Measurements from ENCODE around the gene RFX4. TPM values are rescaled to one million over a fixed set of nuclear protein-coding genes. Genes with fewer than 3 reads are reported as not detected.

The RFX4 gene
- total RNA-seq, 1 experiment from 2014 or later: not detected

GRCh38 chr12:106584104-106585064, 1.6 kb downstream of the RFX4 start:
- no TSS peak for BruUV-seq (replicated peaks)
- Histone ChIP-seq H3K27ac (ENCODE audit: low read depth, low read length) (no peak overlapping the region), H3K4me3 (replicated peaks in 1 of 2; ENCODE audit: low read depth in 1 of 2, low read length in 2 of 2) (no peak overlapping the region), H3K4me1 (ENCODE audit: control insufficient read depth in 1 of 2, insufficient read depth in 2 of 2, low read length in 2 of 2) (no peaks in the 10 kb centered on the region), H3K9me3 (ENCODE audit: control insufficient read depth in 1 of 2, insufficient read depth in 1 of 2, low read depth in 1 of 2, low read length in 2 of 2) (no peaks in the 10 kb centered on the region), H3K9me2 (ENCODE audit: insufficient read depth) (no peaks in the 10 kb centered on the region), H3K9ac (ENCODE audit: low read length) (no peak overlapping the region), H3K27me3 (ENCODE audit: insufficient read depth, low read length) (peaks cover 14% of the 10 kb centered on the region; the same call in 1 of the 2 replicates), H3K36me3 (ENCODE audit: control insufficient read depth in 1 of 2, insufficient read depth in 2 of 2, low read length in 2 of 2) (no peaks in the 10 kb centered on the region), H4K20me1 (ENCODE audit: insufficient read depth) (no peaks in the 10 kb centered on the region), H3K4me2 (ENCODE audit: low read length) (no peak overlapping the region), H3K79me2 (ENCODE audit: insufficient read depth, low read length) (no peaks in the 10 kb centered on the region), H2AFZ (ENCODE audit: low read depth, low read length, poor library complexity, severe bottlenecking) (no peak overlapping the region)
- POLR2A ChIA-PET: no interaction called here
- intact Hi-C loops (cut with micrococcal nuclease): no loop called here
- DNase-seq (ENCODE audit: low read depth, low spot score): no peak
- RAD21 ChIA-PET (ENCODE audit: low non-redundant PET in 1 of 2, low total read pairs in 2 of 2, uncharacterized antibody in 2 of 2, unreplicated experiment in 2 of 2): no interaction called here
- CTCF ChIA-PET: no interaction called here
- ATAC-seq: no peak
- TF ChIP-seq FOSL1 (IDR thresholded peaks at IDR 0.05; ENCODE audit: low read depth) (no peak), ZNF274 (IDR thresholded peaks at IDR 0.05; ENCODE audit: low read depth, low read length) (no peak), SP1 (IDR thresholded peaks at IDR 0.05; ENCODE audit: low read depth) (no peak), CEBPB (IDR thresholded peaks at IDR 0.05; ENCODE audit: low read depth) (no peak), CTCF (IDR thresholded peaks at IDR 0.05 in 2 of 3, conservative IDR thresholded peaks at IDR 0.05 in 1 of 3; ENCODE audit: borderline replicate concordance in 1 of 3, insufficient read depth in 1 of 3, low read depth in 2 of 3, low read length in 2 of 3) (no peak)
- TF ChIP-seq, protein P1, sequence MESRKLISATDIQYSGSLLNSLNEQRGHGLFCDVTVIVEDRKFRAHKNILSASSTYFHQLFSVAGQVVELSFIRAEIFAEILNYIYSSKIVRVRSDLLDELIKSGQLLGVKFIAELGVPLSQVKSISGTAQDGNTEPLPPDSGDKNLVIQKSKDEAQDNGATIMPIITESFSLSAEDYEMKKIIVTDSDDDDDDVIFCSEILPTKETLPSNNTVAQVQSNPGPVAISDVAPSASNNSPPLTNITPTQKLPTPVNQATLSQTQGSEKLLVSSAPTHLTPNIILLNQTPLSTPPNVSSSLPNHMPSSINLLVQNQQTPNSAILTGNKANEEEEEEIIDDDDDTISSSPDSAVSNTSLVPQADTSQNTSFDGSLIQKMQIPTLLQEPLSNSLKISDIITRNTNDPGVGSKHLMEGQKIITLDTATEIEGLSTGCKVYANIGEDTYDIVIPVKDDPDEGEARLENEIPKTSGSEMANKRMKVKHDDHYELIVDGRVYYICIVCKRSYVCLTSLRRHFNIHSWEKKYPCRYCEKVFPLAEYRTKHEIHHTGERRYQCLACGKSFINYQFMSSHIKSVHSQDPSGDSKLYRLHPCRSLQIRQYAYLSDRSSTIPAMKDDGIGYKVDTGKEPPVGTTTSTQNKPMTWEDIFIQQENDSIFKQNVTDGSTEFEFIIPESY (IDR thresholded peaks at IDR 0.05; ENCODE audit: extremely low read depth, insufficient replicate concordance, low read length): no peak

Measured in HCT116 (cell line).